ENCODE measurements around the gene GOLIM4. TPM values are rescaled to one million over a fixed set of nuclear protein-coding genes. Genes with fewer than 3 reads are reported as not detected.

GOLIM4 gene
- total and polyA plus RNA-seq, 2 experiments from 2014 or later = 34.4 to 50.5 TPM

DNA sequence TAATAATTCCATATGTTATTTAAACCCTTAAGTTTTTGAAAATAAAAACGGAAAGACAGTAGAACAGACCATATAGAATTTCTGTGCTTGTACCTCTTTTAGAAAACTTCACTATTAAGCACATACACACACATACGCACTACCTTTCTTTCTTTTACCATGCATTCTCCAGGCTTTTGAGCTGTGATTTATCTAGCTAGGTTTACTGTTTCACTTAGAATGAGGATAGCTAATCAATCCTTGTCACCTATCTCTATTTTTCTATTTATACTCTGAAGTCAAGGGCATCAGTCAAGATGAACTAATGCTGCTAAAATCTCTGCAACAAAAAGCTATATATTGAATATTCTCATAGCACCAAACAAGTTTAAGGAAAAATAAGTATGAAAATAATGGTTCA lies 43.2 kb downstream of the GOLIM4 start:
- Histone ChIP-seq H3K4me3 (no peak overlapping the region), H3K79me2 (replicated peaks; ENCODE audit: insufficient read depth) (peaks cover 88% of the 10 kb centered on the region), H2AFZ (no peak overlapping the region), H4K20me1 (replicated peaks; ENCODE audit: insufficient read depth) (0 out of 2 replicates have a peak, but pooled peaks cover 3% of the 10 kb centered on the region), H3K4me2 (no peak overlapping the region), H3K9me2 (ENCODE audit: insufficient read depth) (peaks cover 8% of the 10 kb centered on the region; the same call in 1 of the 2 replicates), H3K4me1 (ENCODE audit: insufficient read depth) (peaks cover 11% of the 10 kb centered on the region), H3K27ac (ENCODE audit: low read depth) (no peak overlapping the region), H3F3A (replicated peaks; ENCODE audit: low read depth) (no peaks in the 10 kb centered on the region), H3K36me3 (ENCODE audit: insufficient read depth) (no peaks in the 10 kb centered on the region; the same call in 1 of the 2 replicates), H3K27me3 (ENCODE audit: insufficient read depth) (no peaks in the 10 kb centered on the region)
- no peak for ATAC-seq
- Mint-ChIP-seq H3K4me3 (no peak overlapping the region), H3K4me1 (peaks cover 18% of the 10 kb centered on the region), H3K9me3 (peaks cover 28% of the 10 kb centered on the region), H3K27me3 (ENCODE audit: insufficient read depth, low read depth, poor library complexity) (peaks cover 5% of the 10 kb centered on the region), H3K27ac (no peak overlapping the region), H3K36me3 (ENCODE audit: low read depth) (peaks cover 31% of the 10 kb centered on the region)
- no peak for DNase-seq (ENCODE audit: low spot score)
- TF ChIP-seq EZH2phosphoT487 (IDR thresholded peaks at IDR 0.05; ENCODE audit: unreplicated experiment) (no peak), ZNF114 (CRISPR knock-in tag; IDR thresholded peaks at IDR 0.05) (no peak), JUNB (IDR thresholded peaks at IDR 0.05; ENCODE audit: unreplicated experiment) (no peak), ETS1 (IDR thresholded peaks at IDR 0.05) (no peak), NANOG (IDR thresholded peaks at IDR 0.05; ENCODE audit: borderline replicate concordance) (no peak), ZNF462 (CRISPR knock-in tag; IDR thresholded peaks at IDR 0.05) (no peak), REST (IDR thresholded peaks at IDR 0.05; ENCODE audit: unreplicated experiment) (no peak), CREB1 (CRISPR knock-in tag; IDR thresholded peaks at IDR 0.05; ENCODE audit: low read depth) (no peak)
- TF ChIP-seq, protein P1, sequence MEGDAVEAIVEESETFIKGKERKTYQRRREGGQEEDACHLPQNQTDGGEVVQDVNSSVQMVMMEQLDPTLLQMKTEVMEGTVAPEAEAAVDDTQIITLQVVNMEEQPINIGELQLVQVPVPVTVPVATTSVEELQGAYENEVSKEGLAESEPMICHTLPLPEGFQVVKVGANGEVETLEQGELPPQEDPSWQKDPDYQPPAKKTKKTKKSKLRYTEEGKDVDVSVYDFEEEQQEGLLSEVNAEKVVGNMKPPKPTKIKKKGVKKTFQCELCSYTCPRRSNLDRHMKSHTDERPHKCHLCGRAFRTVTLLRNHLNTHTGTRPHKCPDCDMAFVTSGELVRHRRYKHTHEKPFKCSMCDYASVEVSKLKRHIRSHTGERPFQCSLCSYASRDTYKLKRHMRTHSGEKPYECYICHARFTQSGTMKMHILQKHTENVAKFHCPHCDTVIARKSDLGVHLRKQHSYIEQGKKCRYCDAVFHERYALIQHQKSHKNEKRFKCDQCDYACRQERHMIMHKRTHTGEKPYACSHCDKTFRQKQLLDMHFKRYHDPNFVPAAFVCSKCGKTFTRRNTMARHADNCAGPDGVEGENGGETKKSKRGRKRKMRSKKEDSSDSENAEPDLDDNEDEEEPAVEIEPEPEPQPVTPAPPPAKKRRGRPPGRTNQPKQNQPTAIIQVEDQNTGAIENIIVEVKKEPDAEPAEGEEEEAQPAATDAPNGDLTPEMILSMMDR (conservative IDR thresholded peaks at IDR 0.05; ENCODE audit: low read depth in 2 of 2) = no peak
